HepG2 (cell line): ENCODE data around the gene RGS7. TPM values are rescaled to one million over a fixed set of nuclear protein-coding genes. Genes with fewer than 3 reads are reported as not detected.

Experiments used
- ATAC-seq: fragments of 200-7000 bp; cut with Tn5 transposase; 3 replicates; pipeline ENCODE4 v1.9.1; 2020; ENCODE audit warnings: mild to moderate bottlenecking, moderate library complexity
- BruUV-seq: library from RNA; stranded (reverse); fragments of 400-500 nt; replicated peaks from 2 replicates; lab custom pipeline; 2021; lab: Mats Ljungman, UMichigan
- CTCF ChIA-PET: fragments of 300-600 bp; formaldehyde crosslinking; extraction: SDS; loops from one replicate; lab custom pipeline; 2021; ENCODE audit warnings: low total read pairs, inconsistent platforms, low intra/inter-chr PET ratio; lab: Yijun Ruan, JAX
- POLR2A ChIA-PET: fragments of 350-600 bp; sonication (Branson Sonifier 250); formaldehyde crosslinking; loops from one replicate; lab custom pipeline; 2020; ENCODE audit warnings: antibody characterized with exemption, inconsistent platforms; lab: Yijun Ruan, JAX
- DNase-seq: peaks from one replicate; pipeline ENCODE4 v3.0.0-alpha.2; 2015; ENCODE audit warnings: low spot score
- FAIRE-seq: peaks from 3 replicates; lab custom pipeline; 2011; peaks lifted over from hg19 to GRCh38; lab: Jason Lieb, UNC
- H2AFZ ChIP-seq: one replicate; pipeline ENCODE4 v1.6.1; 2011; ENCODE audit warnings: low read length, inconsistent platforms
- H3K27ac ChIP-seq: fragments of 300-600 bp; 3 replicates; pipeline ENCODE4 v1.8.0; 2011; ENCODE audit warnings: mixed run types, mild to moderate bottlenecking, mixed read lengths, low read length, inconsistent platforms; ENCODE audit not compliant: insufficient read depth; ENCODE audit errors: extremely low read length
- H3K27me3 ChIP-seq, 2 experiments: fragments of 200-600 bp in 1 of 2; 2 replicates in 1 of 2; 3 replicates in 1 of 2; pipeline versions ENCODE4 v1.6.0 to v1.8.0; 2011; ENCODE audit warnings: low read length in 2 of 2, mild to moderate bottlenecking in 2 of 2, moderate library complexity in 2 of 2, inconsistent platforms in 1 of 2; ENCODE audit not compliant: insufficient read depth in 2 of 2, control insufficient read depth in 1 of 2
- H3K36me3 ChIP-seq, 2 experiments: fragments of 200-600 bp in 1 of 2; replicated peaks in 1 of 2; 2 replicates in 1 of 2; 3 replicates in 1 of 2; pipeline versions ENCODE4 v1.5.1 to v1.8.0; 2011; ENCODE audit warnings: low read length in 2 of 2, inconsistent platforms in 1 of 2; ENCODE audit not compliant: insufficient read depth in 2 of 2, control insufficient read depth in 1 of 2
- H3K4me1 ChIP-seq: 2 replicates; pipeline ENCODE4 v1.5.1; 2012; ENCODE audit warnings: low read length, inconsistent platforms; ENCODE audit not compliant: insufficient read depth
- H3K4me2 ChIP-seq: 2 replicates; pipeline ENCODE4 v1.6.0; 2011; ENCODE audit warnings: low read depth, low read length, inconsistent platforms
- H3K4me3 ChIP-seq, 3 experiments: fragments of 200-600 bp in 1 of 3; sonication (generic), shearing (Covaris generic) in 1 of 3; replicated peaks in 1 of 3; 2 replicates each; pipeline ENCODE4 v1.5.1; 2011 to 2016; ENCODE audit warnings: low read length in 3 of 3, inconsistent platforms in 2 of 3, low read depth in 2 of 3, mild to moderate bottlenecking in 2 of 3, control low read depth in 1 of 3, mixed read lengths in 1 of 3; ENCODE audit not compliant: insufficient read depth in 1 of 3
- H3K79me2 ChIP-seq: one replicate; pipeline ENCODE4 v1.6.1; 2011; ENCODE audit warnings: low read length, inconsistent platforms; ENCODE audit not compliant: insufficient read depth
- H3K9ac ChIP-seq: 2 replicates; pipeline ENCODE4 v1.6.0; 2011; ENCODE audit warnings: mild to moderate bottlenecking, low read depth, low read length, inconsistent platforms; ENCODE audit not compliant: insufficient read depth
- H3K9me3 ChIP-seq: 2 replicates; pipeline ENCODE4 v1.5.1; 2012; ENCODE audit warnings: mild to moderate bottlenecking, low read length
- H4K20me1 ChIP-seq: 2 replicates; pipeline ENCODE4 v1.6.0; 2011; ENCODE audit warnings: inconsistent platforms, mild to moderate bottlenecking, low read length, moderate library complexity; ENCODE audit not compliant: insufficient read depth
- KDM2A ChIP-seq: sonication (generic); formaldehyde crosslinking; IDR thresholded peaks from 2 replicates; pipeline ENCODE4 v1.4.0; 2020; ENCODE audit warnings: low read depth, missing genetic modification reagents, borderline replicate concordance
- RBM39 ChIP-seq: fragments of 200-400 bp; formaldehyde crosslinking; IDR thresholded peaks from one replicate; pipeline ENCODE4 v1.6.1; 2018; ENCODE audit warnings: antibody characterized with exemption, mild to moderate bottlenecking, low read depth, low read length; ENCODE audit not compliant: poor library complexity, severe bottlenecking
- SMARCE1 ChIP-seq: fragments of 450-650 bp; IDR thresholded peaks from 2 replicates; pipeline ENCODE4 v1.6.1; 2017; ENCODE audit warnings: borderline replicate concordance
- SMC3 ChIP-seq: IDR thresholded peaks from 2 replicates; pipeline ENCODE4 v1.6.1; 2011; ENCODE audit warnings: low read length, improper control_type of control experiment
- STAG1 ChIP-seq: sonication (generic); formaldehyde crosslinking; IDR thresholded peaks from 2 replicates; pipeline ENCODE4 v1.4.0; 2020; ENCODE audit warnings: missing genetic modification reagents
- TMF1 ChIP-seq: sonication (generic); formaldehyde crosslinking; IDR thresholded peaks from 2 replicates; pipeline ENCODE4 v1.8.1; 2022; ENCODE audit warnings: low read depth, missing genetic modification reagents
- ZFP36L2 ChIP-seq: sonication (generic); formaldehyde crosslinking; IDR thresholded peaks from 2 replicates; pipeline ENCODE4 v1.4.0; 2020; ENCODE audit warnings: missing genetic modification reagents
- ZNF292 ChIP-seq: sonication (generic); formaldehyde crosslinking; IDR thresholded peaks from 2 replicates; pipeline ENCODE4 v1.8.1; 2022; ENCODE audit warnings: mild to moderate bottlenecking, low read depth, missing genetic modification reagents, borderline replicate concordance
- ZNF331 ChIP-seq: sonication (generic); formaldehyde crosslinking; IDR thresholded peaks from 2 replicates; pipeline ENCODE4 v1.4.0; 2020; ENCODE audit warnings: missing genetic modification reagents
- WGBS: methylation state at CpG from one replicate; pipeline ENCODE4 v1.1.6; 2017; ENCODE audit warnings: low lambda C conversion rate; 5-methylcytosine and 5-hydroxymethylcytosine counted together
- in situ Hi-C: cut with HindIII; loops from 2 replicates; pipeline ENCODE4 v1.10.0; 2017; ENCODE audit warnings: low pct_unique_long_range_greater_than_20kb; ENCODE audit not compliant: extremely low pct_ligation_motif_present
- intact Hi-C: fragments of 100-400 bp; cut with micrococcal nuclease; formaldehyde crosslinking; loops from one replicate; pipeline ENCODE4 v1.10.0; 2022; ENCODE audit not compliant: unreplicated experiment
- polyA plus RNA-seq, 8 experiments: library from polyadenylated mRNA; depleted of rRNA in 3 of 8; stranded (reverse) in 7 of 8; unstranded in 1 of 8; fragments of >200 nt; fragmentation: Illumina TruSeq in 4 of 8; extraction: Trizol in 4 of 8; gene quantifications; 2 replicates each; pipeline versions ENCODE4 v1.2.1 to v1.2.3, GENCODE V29; 2011 to 2016; ENCODE audit warnings: low read depth in 4 of 8, missing spikeins in 1 of 8, mixed read lengths in 1 of 8; ENCODE audit not compliant: insufficient read depth in 1 of 8
- total RNA-seq, 5 experiments: library from RNA; depleted of rRNA; stranded (reverse); fragments of >200 nt; fragmentation: Illumina TruSeq; extraction: Trizol; gene quantifications; 2 replicates each; pipeline ENCODE4 v1.2.3, GENCODE V29; 2016; ENCODE audit warnings: low read depth in 1 of 5
- TF ChIP-seq, protein P1 (sequence below): sonication (generic); formaldehyde crosslinking; IDR thresholded peaks from 2 replicates; pipeline ENCODE4 v1.5.0; 2020; ENCODE audit warnings: mild to moderate bottlenecking, missing genetic modification reagents, moderate library complexity

The RGS7 gene
- total and polyA plus RNA-seq, 2 of the 13 experiments (the other 11 are each of a cell fraction or from before 2014, with no cell fraction given): not detected

DNA sequence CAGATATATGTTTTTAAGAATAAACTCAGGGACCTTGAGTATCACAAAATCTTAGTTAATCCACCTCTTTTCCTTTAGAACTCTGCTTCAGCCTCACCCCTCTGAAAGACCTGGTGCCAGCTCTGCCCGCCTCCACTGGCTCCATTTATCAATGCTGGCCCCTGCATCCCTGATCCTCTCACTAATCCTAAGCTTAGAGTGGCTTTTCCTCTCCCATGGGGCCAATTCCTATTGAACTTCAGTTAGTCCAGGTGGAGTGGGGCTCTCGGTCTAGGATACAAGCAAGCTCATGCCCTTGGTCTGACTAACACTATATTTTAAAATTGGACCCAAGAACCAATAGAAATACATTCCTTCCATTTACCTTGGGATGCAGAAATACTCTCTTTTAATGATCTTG lies 87.0 kb downstream of the RGS7 start:
- WGBS: 9% methylated on average over 2 of the region's 2 CpGs

GRCh38 chr1:241269116-241269515 lies 87.9 kb downstream of the RGS7 start:
- FAIRE-seq (no peak), ATAC-seq (peak; percentile 69)
- no peak overlapping the region for H3K27ac ChIP-seq

More for the DNA sequence above, 87.0 kb downstream of the RGS7 start:
- DNase-seq (no peak), FAIRE-seq (no peak), ATAC-seq (no peak)
- ChIA-PET POLR2A (no interaction called here), CTCF (no interaction called here)
- H3K9me3 ChIP-seq: peaks cover 29% of the 10 kb centered on the region; the same call in 1 of the 2 replicates
- no peak overlapping the region for H3K4me2 ChIP-seq
- H3K27ac ChIP-seq: no peak overlapping the region
- BruUV-seq: no TSS peak
- H3K9ac ChIP-seq: no peak overlapping the region
- no peaks in the 10 kb centered on the region for H3K36me3 ChIP-seq
- H2AFZ ChIP-seq: no peak overlapping the region
- intact Hi-C loops: no loop called here
- H3K4me1 ChIP-seq: no peaks in the 10 kb centered on the region
- TF ChIP-seq RBM39: no peak
- TF ChIP-seq KDM2A: no peak
- TF ChIP-seq ZNF331 (CRISPR knock-in tag): no peak
- no peak for TF ChIP-seq SMARCE1
- TF ChIP-seq ZNF292 (CRISPR knock-in tag): no peak
- H3K4me3 ChIP-seq: no peak overlapping the region
- no peaks in the 10 kb centered on the region for H3K27me3 ChIP-seq
- in situ Hi-C loops: no loop called here
- no peaks in the 10 kb centered on the region for H4K20me1 ChIP-seq
- no peaks in the 10 kb centered on the region for H3K79me2 ChIP-seq

More at GRCh38 chr1:241269116-241269515, 87.9 kb downstream of the RGS7 start:
- intact Hi-C loops: loop anchor here (1.0 to 2.0 kb wide), 2 partner anchors 112 to 380 kb away; no protein-coding TSS in a partner anchor
- peaks cover 23% of the 10 kb centered on the region; the same call in 1 of the 2 replicates for H3K9me3 ChIP-seq
- BruUV-seq: no TSS peak
- no peaks in the 10 kb centered on the region for H4K20me1 ChIP-seq
- no peak overlapping the region for H2AFZ ChIP-seq
- peak; percentile 2 for DNase-seq
- no peak overlapping the region for H3K9ac ChIP-seq
- H3K27me3 ChIP-seq: no peaks in the 10 kb centered on the region
- ChIA-PET CTCF (no interaction called here), POLR2A (no interaction called here)
- H3K36me3 ChIP-seq: no peaks in the 10 kb centered on the region
- TF ChIP-seq SMC3 (peak; percentile 45; the same call in 1 of the 2 replicates), ZFP36L2 (CRISPR knock-in tag) (no peak), STAG1 (CRISPR knock-in tag) (peak; percentile 35), TMF1 (CRISPR knock-in tag) (no peak)
- TF ChIP-seq, protein P1, sequence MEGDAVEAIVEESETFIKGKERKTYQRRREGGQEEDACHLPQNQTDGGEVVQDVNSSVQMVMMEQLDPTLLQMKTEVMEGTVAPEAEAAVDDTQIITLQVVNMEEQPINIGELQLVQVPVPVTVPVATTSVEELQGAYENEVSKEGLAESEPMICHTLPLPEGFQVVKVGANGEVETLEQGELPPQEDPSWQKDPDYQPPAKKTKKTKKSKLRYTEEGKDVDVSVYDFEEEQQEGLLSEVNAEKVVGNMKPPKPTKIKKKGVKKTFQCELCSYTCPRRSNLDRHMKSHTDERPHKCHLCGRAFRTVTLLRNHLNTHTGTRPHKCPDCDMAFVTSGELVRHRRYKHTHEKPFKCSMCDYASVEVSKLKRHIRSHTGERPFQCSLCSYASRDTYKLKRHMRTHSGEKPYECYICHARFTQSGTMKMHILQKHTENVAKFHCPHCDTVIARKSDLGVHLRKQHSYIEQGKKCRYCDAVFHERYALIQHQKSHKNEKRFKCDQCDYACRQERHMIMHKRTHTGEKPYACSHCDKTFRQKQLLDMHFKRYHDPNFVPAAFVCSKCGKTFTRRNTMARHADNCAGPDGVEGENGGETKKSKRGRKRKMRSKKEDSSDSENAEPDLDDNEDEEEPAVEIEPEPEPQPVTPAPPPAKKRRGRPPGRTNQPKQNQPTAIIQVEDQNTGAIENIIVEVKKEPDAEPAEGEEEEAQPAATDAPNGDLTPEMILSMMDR: peak; percentile 53
- no peaks in the 10 kb centered on the region for H3K79me2 ChIP-seq
- H3K4me3 ChIP-seq: no peak overlapping the region
- in situ Hi-C loops: no loop called here
- 2% methylated on average over 6 of the region's 9 CpGs for WGBS
- H3K4me1 ChIP-seq: no peaks in the 10 kb centered on the region
- H3K4me2 ChIP-seq: no peak overlapping the region
